Mesenchymal stem cell (in vitro differentiated cells and primary cell): Measurements from ENCODE around the gene MTHFD1L.

Experiments
- DNase-seq: peaks from one replicate; pipeline ENCODE4 v3.0.0-alpha.2; 2013
- H2AFZ ChIP-seq: one replicate; pipeline ENCODE4 v1.6.1; 2013; ENCODE audit warnings: low read depth, mild to moderate bottlenecking, control low read depth, inconsistent platforms, low read length, moderate library complexity
- H2AK5ac ChIP-seq: 2 replicates; pipeline ENCODE4 v1.6.1; 2013; ENCODE audit warnings: low read length, moderate library complexity, mild to moderate bottlenecking, inconsistent platforms; ENCODE audit not compliant: severe bottlenecking
- H2BK120ac ChIP-seq: one replicate; pipeline ENCODE4 v1.6.1; 2013; ENCODE audit warnings: low read depth, mild to moderate bottlenecking, inconsistent platforms, low read length, moderate library complexity
- H2BK12ac ChIP-seq, 2 experiments: one replicate each; pipeline ENCODE4 v1.6.1; 2013; ENCODE audit warnings: inconsistent platforms in 2 of 2, low read length in 2 of 2, mild to moderate bottlenecking in 2 of 2, moderate library complexity in 2 of 2, control low read depth in 1 of 2
- H2BK15ac ChIP-seq: one replicate; pipeline ENCODE4 v1.6.1; 2013; ENCODE audit warnings: mild to moderate bottlenecking, low read depth, inconsistent platforms; ENCODE audit not compliant: poor library complexity, severe bottlenecking
- H2BK5ac ChIP-seq: 2 replicates; pipeline ENCODE4 v1.6.1; 2013; ENCODE audit warnings: low read depth, mild to moderate bottlenecking, low read length, control low read depth, inconsistent platforms; ENCODE audit not compliant: poor library complexity, severe bottlenecking
- H3K14ac ChIP-seq, 2 experiments: one replicate each; pipeline ENCODE4 v1.6.1; 2013; ENCODE audit warnings: inconsistent platforms in 2 of 2, low read length in 2 of 2, control low read depth in 1 of 2, mild to moderate bottlenecking in 1 of 2, moderate library complexity in 1 of 2
- H3K18ac ChIP-seq, 2 experiments: one replicate each; pipeline ENCODE4 v1.6.1; 2013; ENCODE audit warnings: inconsistent platforms in 2 of 2, low read length in 2 of 2, control low read depth in 1 of 2, low read depth in 1 of 2, mild to moderate bottlenecking in 1 of 2
- H3K23ac ChIP-seq, 2 experiments: one replicate each; pipeline ENCODE4 v1.6.1; 2013; ENCODE audit warnings: inconsistent platforms in 2 of 2, low read length in 2 of 2, mild to moderate bottlenecking in 2 of 2, moderate library complexity in 2 of 2, control low read depth in 1 of 2
- H3K27ac ChIP-seq: 2 replicates; pipeline ENCODE4 v1.5.1; 2013; ENCODE audit warnings: mild to moderate bottlenecking, moderate library complexity, low read length, control low read depth, inconsistent platforms; ENCODE audit not compliant: poor library complexity, severe bottlenecking
- H3K27me3 ChIP-seq, 2 experiments: 2 replicates each; pipeline versions ENCODE4 v1.6.1 to v1.7.0; 2013; ENCODE audit warnings: low read length in 2 of 2, mild to moderate bottlenecking in 2 of 2, moderate library complexity in 2 of 2, control low read depth in 1 of 2, inconsistent platforms in 1 of 2; ENCODE audit not compliant: control insufficient read depth in 1 of 2, insufficient read depth in 1 of 2
- H3K36me3 ChIP-seq, 2 experiments: 2 replicates each; pipeline versions ENCODE4 v1.6.1 to v1.7.0; 2013; ENCODE audit warnings: low read length in 2 of 2, control low read depth in 1 of 2, inconsistent platforms in 1 of 2, low read depth in 1 of 2, mild to moderate bottlenecking in 1 of 2; ENCODE audit not compliant: insufficient read depth in 2 of 2, control insufficient read depth in 1 of 2
- H3K4ac ChIP-seq, 2 experiments: one replicate each; pipeline ENCODE4 v1.6.1; 2013; ENCODE audit warnings: inconsistent platforms in 2 of 2, low read length in 2 of 2, mild to moderate bottlenecking in 2 of 2, moderate library complexity in 2 of 2, control low read depth in 1 of 2, low read depth in 1 of 2
- H3K4me1 ChIP-seq: 2 replicates; pipeline ENCODE4 v1.6.1; 2013; ENCODE audit warnings: low read depth, low read length, control low read depth; ENCODE audit not compliant: control insufficient read depth, insufficient read depth
- H3K4me2 ChIP-seq: 2 replicates; pipeline ENCODE4 v1.6.1; 2013; ENCODE audit warnings: low read length, mild to moderate bottlenecking, inconsistent platforms; ENCODE audit not compliant: poor library complexity, severe bottlenecking
- H3K4me3 ChIP-seq, 2 experiments: 2 replicates each; pipeline versions ENCODE4 v1.5.1 to v1.7.0; 2013; ENCODE audit warnings: low read length in 2 of 2, mild to moderate bottlenecking in 2 of 2, control low read depth in 1 of 2, low read depth in 1 of 2; ENCODE audit not compliant: insufficient read depth in 1 of 2
- H3K79me1 ChIP-seq: replicated peaks from 2 replicates; pipeline ENCODE4 v1.6.1; 2013; ENCODE audit warnings: mild to moderate bottlenecking, control low read depth, low read length, inconsistent platforms; ENCODE audit not compliant: poor library complexity, severe bottlenecking
- H3K9ac ChIP-seq: 2 replicates; pipeline ENCODE4 v1.7.0; 2013; ENCODE audit warnings: mild to moderate bottlenecking, low read length, moderate library complexity
- H3K9me3 ChIP-seq: 2 replicates; pipeline ENCODE4 v1.7.0; 2013; ENCODE audit warnings: mild to moderate bottlenecking, low read length; ENCODE audit not compliant: control insufficient read depth
- H4K8ac ChIP-seq: one replicate; pipeline ENCODE4 v1.6.1; 2013; ENCODE audit warnings: inconsistent platforms, mild to moderate bottlenecking, low read length, moderate library complexity
- H4K91ac ChIP-seq: one replicate; pipeline ENCODE4 v1.6.1; 2013; ENCODE audit warnings: mild to moderate bottlenecking, low read length, inconsistent platforms
- WGBS: methylation state at CpG from one replicate; pipeline ENCODE4 v1.1.7; 2013; ENCODE audit warnings: mixed read lengths; 5-methylcytosine and 5-hydroxymethylcytosine counted together

MTHFD1L gene

DNA sequence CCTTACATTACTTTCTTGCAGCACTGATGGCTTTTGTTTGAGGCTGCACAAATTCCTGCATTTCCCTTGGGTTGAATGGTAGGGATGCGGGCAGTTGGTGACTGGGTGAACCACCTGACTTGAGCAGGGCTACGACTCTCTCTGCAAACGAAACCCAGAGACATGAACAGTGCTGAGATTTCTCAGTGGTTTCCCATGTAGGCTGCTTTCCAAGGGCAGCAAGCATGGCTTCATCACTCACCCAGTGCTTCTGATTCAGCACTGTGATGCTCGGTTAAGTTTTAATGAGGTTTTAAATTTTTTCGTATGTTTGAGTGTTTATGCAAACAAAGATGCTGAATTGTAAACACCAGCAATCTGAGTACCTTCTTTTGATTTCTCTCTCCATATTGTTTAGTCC, 127.2 kb downstream of the MTHFD1L start:
- no peak overlapping the region for H2BK120ac ChIP-seq
- H3K36me3 ChIP-seq = peaks cover 17 to 35% of the 10 kb centered on the region in 2 experiments
- no peaks in the 10 kb centered on the region for H3K27me3 ChIP-seq
- H2BK5ac ChIP-seq = no peak overlapping the region
- no peak overlapping the region for H2BK12ac ChIP-seq
- no peak overlapping the region for H3K9ac ChIP-seq
- no peak overlapping the region for H2BK15ac ChIP-seq
- no peak overlapping the region for H3K18ac ChIP-seq
- H4K91ac ChIP-seq = no peak overlapping the region
- no peak overlapping the region for H3K4me2 ChIP-seq
- no peaks in the 10 kb centered on the region for H3K4me1 ChIP-seq
- no peak overlapping the region for H3K4ac ChIP-seq
- H3K14ac ChIP-seq = no peak overlapping the region
- H3K4me3 ChIP-seq = no peak overlapping the region
- no peak overlapping the region for H4K8ac ChIP-seq
- peaks cover 4% of the 10 kb centered on the region for H3K79me1 ChIP-seq
- no peak overlapping the region for H2AK5ac ChIP-seq
- H3K27ac ChIP-seq = no peak overlapping the region
- H2AFZ ChIP-seq = no peak overlapping the region
- DNase-seq = no peak
- no peak overlapping the region for H3K23ac ChIP-seq
- H3K9me3 ChIP-seq = no peaks in the 10 kb centered on the region
- 100% methylated on average over 3 of the region's 5 CpGs for WGBS

DNA sequence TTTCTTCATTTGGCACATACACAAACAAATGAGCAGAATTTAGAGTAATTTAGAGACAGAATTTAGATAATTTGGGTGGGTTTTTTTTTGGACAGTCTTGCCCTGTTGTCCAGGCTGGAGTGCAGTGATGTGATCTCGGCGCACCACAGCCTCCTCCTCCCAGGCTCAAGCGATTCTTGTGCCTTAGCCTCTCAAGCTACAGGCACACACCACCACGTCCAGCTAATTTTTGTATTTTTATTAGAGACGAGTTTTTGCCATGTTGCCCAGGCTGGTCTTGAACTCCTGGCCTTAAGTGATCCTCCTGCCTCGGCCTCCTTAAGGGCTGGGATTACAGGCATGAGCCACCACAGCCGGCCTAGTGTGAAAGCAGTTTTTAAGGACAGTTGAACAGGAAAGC, 127.8 kb downstream of the MTHFD1L start:
- Histone ChIP-seq H3K4me2 (no peak overlapping the region), H2BK12ac (no peak overlapping the region), H3K14ac (no peak overlapping the region), H3K36me3 (peaks cover 17 to 35% of the 10 kb centered on the region in 2 experiments), H4K91ac (no peak overlapping the region), H4K8ac (no peak overlapping the region), H3K9me3 (no peaks in the 10 kb centered on the region), H2AFZ (no peak overlapping the region), H3K9ac (no peak overlapping the region), H3K27ac (no peak overlapping the region), H3K4ac (no peak overlapping the region), H2BK15ac (no peak overlapping the region), H2BK120ac (no peak overlapping the region), H2AK5ac (no peak overlapping the region), H3K79me1 (peaks cover 4% of the 10 kb centered on the region), H3K18ac (no peak overlapping the region), H2BK5ac (no peak overlapping the region), H3K23ac (no peak overlapping the region), H3K4me1 (no peaks in the 10 kb centered on the region), H3K4me3 (no peak overlapping the region), H3K27me3 (no peaks in the 10 kb centered on the region)
- no peak for DNase-seq
- over 99% methylated on average over 7 of the region's 7 CpGs for WGBS

DNA sequence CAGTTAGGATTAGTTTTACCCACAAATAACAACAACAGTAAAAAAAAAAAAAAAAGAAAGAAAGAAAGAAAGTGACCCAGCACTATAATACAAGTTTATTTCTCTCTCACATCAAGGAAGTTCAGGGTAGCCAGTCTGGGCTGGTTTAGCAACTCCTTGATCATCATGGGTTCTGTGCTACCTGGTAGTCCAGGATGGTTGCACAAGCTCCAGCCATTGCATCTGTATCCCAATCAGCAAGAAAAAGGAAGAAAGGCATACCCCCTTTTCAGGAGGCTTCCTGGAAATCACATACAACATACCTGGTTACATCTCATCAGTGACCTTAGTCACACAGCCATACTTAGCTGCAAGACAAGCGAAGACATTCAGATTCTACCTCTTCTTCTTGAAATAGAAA, 128.5 kb downstream of the MTHFD1L start:
- H2BK12ac ChIP-seq = no peak overlapping the region
- no peak overlapping the region for H2AFZ ChIP-seq
- H4K8ac ChIP-seq = no peak overlapping the region
- WGBS = 100% methylated on average over 1 of the region's 1 CpG
- H3K27me3 ChIP-seq = no peaks in the 10 kb centered on the region
- no peak overlapping the region for H3K4me2 ChIP-seq
- no peaks in the 10 kb centered on the region for H3K9me3 ChIP-seq
- DNase-seq = no peak
- no peak overlapping the region for H3K14ac ChIP-seq
- H3K4ac ChIP-seq = no peak overlapping the region
- no peak overlapping the region for H2BK120ac ChIP-seq
- H2BK5ac ChIP-seq = no peak overlapping the region
- H2AK5ac ChIP-seq = no peak overlapping the region
- H2BK15ac ChIP-seq = no peak overlapping the region
- no peaks in the 10 kb centered on the region for H3K4me1 ChIP-seq
- no peak overlapping the region for H3K9ac ChIP-seq
- H3K4me3 ChIP-seq = no peak overlapping the region
- H3K18ac ChIP-seq = no peak overlapping the region
- H3K23ac ChIP-seq = no peak overlapping the region
- H3K27ac ChIP-seq = no peak overlapping the region
- H3K79me1 ChIP-seq = peaks cover 6% of the 10 kb centered on the region
- no peak overlapping the region for H4K91ac ChIP-seq
- peaks cover 20 to 35% of the 10 kb centered on the region in 2 experiments for H3K36me3 ChIP-seq

DNA sequence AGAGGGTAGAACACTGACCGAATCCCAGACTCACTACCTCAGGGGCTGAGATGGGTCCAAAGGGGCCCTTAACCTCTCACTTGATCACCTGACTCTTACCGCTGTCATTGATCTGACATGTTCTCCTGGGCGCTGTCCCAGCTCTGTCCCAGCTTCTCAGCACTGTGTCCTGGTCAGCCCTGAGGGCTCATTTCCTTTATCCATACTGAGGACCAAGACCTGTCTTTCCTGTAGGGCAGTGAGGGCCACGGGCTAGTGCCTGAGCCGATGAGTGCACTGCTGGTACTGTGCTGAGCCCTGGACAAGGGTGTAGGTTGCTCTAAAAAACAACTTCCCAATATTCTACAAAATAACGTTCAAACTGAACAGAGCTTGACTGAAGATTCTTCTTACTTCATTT, 131.5 kb downstream of the MTHFD1L start:
- Histone ChIP-seq H2AFZ (no peak overlapping the region), H4K8ac (no peak overlapping the region), H3K36me3 (peaks cover 20 to 30% of the 10 kb centered on the region in 2 experiments), H3K14ac (no peak overlapping the region), H3K79me1 (peaks cover 8% of the 10 kb centered on the region), H3K9ac (no peak overlapping the region), H3K4me3 (no peak overlapping the region), H2BK120ac (no peak overlapping the region), H3K27ac (no peak overlapping the region), H3K4me2 (no peak overlapping the region), H3K23ac (no peak overlapping the region), H3K18ac (no peak overlapping the region), H2BK15ac (no peak overlapping the region), H3K27me3 (no peaks in the 10 kb centered on the region), H3K9me3 (no peaks in the 10 kb centered on the region), H2BK5ac (no peak overlapping the region), H3K4ac (no peak overlapping the region), H3K4me1 (peaks cover 1% of the 10 kb centered on the region), H4K91ac (no peak overlapping the region), H2BK12ac (no peak overlapping the region), H2AK5ac (no peak overlapping the region)
- no peak for DNase-seq
- 90% methylated on average over 6 of the region's 6 CpGs for whole genome bisulfite sequencing
